ENCODE results near the gene AOPEP. TPM values are rescaled to one million over a fixed set of nuclear protein-coding genes. Genes with fewer than 3 reads are reported as not detected.

The AOPEP gene
- total RNA-seq, 4 donors from 2014 or later: 305 to 458 (median 419) TPM

DNA sequence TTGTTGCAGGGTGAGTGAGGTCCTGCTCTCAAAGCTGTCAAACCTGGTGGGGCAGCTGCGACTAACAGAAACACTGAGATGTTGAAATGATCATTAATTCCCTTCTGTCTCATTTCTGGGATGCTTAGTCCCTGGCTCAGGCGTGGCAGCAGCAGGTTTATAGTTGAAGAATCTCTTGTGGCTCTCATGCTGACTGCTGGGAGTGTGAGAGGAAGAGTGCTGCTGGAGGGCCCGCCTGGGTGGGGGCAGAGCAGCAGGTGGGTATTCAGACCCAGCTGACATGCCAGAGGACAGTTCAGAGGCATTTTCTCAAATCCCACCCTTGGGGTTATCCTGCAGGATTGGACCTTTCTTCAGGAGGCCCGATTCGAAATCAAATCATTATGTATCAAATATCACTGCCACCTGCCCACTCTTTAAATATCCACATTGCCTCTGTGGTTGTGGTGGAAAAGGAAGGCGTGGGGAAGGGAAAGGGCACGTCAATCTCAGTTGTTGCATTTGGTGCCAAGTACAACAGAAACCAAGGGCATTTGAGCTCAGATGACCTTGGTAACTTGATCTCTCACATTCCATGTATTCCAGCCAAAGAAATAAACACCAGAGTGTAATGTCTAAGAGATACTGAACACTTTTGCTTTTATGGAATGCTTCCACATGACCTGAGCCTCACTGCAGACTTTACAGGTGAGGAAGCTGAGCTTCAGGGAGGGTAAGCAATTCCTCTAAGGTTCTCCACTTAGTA lies 224.3 kb downstream of the AOPEP start:
- TF ChIP-seq POLR2AphosphoS5 (IDR thresholded peaks at IDR 0.05) (no peak), EP300 (IDR thresholded peaks at IDR 0.05) (no peak), POLR2A (IDR thresholded peaks at IDR 0.05; ENCODE audit: low read depth) (no peak)
- TF ChIP-seq, protein P1, sequence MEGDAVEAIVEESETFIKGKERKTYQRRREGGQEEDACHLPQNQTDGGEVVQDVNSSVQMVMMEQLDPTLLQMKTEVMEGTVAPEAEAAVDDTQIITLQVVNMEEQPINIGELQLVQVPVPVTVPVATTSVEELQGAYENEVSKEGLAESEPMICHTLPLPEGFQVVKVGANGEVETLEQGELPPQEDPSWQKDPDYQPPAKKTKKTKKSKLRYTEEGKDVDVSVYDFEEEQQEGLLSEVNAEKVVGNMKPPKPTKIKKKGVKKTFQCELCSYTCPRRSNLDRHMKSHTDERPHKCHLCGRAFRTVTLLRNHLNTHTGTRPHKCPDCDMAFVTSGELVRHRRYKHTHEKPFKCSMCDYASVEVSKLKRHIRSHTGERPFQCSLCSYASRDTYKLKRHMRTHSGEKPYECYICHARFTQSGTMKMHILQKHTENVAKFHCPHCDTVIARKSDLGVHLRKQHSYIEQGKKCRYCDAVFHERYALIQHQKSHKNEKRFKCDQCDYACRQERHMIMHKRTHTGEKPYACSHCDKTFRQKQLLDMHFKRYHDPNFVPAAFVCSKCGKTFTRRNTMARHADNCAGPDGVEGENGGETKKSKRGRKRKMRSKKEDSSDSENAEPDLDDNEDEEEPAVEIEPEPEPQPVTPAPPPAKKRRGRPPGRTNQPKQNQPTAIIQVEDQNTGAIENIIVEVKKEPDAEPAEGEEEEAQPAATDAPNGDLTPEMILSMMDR (IDR thresholded peaks at IDR 0.05): no peak
- 55% methylated on average over 7 of the region's 7 CpGs for WGBS

DNA sequence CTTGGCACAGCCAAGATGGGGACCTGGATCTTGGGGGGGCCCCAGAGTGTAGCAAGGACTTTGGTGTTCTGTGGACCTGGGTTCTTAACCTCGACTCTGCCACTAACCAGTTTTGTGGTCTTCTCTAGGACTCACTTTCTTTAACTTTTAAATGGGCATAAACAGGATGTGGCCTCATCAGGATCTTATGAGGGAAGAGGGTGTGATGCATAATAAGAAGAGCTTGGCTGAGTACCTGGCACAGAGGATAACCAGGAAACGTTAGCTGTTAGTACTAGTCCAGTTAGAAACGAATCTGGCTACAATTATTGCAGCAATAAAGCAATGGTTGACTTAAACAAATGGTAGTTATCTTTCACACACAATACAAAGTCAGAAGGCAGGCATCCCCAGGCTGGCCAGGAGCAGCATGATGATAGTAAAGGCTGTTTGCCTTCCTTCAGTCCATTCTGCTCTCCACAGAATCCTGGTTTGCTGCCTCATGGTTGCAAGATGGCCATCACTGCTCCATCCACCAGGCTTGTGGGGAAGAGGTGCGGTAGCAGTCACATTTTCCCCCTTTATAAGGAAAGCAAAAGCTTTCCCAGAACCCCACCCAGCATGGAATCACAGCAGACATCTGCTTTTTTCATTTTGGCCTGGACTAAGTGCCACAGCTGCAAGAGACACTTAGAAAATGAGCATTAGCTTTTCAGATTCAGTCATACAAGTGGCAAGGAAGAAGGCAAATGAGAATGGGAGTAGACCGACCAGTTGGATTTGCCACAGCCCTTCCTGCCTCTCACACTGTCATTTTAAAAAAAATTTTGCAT lies 225.0 kb downstream of the AOPEP start:
- no peaks in the 10 kb centered on the region for H3K9me3 ChIP-seq
- peaks cover 44 to 54% (median 49%) of the 10 kb centered on the region in 4 donors for H3K4me1 ChIP-seq
- H3K27ac ChIP-seq (replicated peaks in 1 of 4): peak overlapping the region; percentile 51 to 74 (median 62)
- TF ChIP-seq POLR2A (IDR thresholded peaks at IDR 0.05; ENCODE audit: low read depth) (no peak), POLR2AphosphoS5 (IDR thresholded peaks at IDR 0.05) (no peak), EP300 (IDR thresholded peaks at IDR 0.05) (no peak)
- TF ChIP-seq, protein P1 (IDR thresholded peaks at IDR 0.05): no peak
- 60% methylated on average over 5 of the region's 5 CpGs for WGBS
- no peak overlapping the region for H3K4me3 ChIP-seq
- intact Hi-C loops (cut with DNase I): no loop called here
- H3K36me3 ChIP-seq: peaks cover 0 to 13% (median 5%) of the 10 kb centered on the region in 4 donors
- DNase-seq (ENCODE audit: extremely low spot score): no peak
- H3K27me3 ChIP-seq: no peaks in the 10 kb centered on the region

More for the DNA sequence above, 224.3 kb downstream of the AOPEP start:
- Histone ChIP-seq H3K27ac (replicated peaks in 1 of 4) (peak overlapping the region in 3 of 4 donors; percentile 61 to 74 (median 64)), H3K4me3 (no peak overlapping the region), H3K4me1 (peaks cover 49 to 57% (median 54%) of the 10 kb centered on the region in 4 donors), H3K36me3 (peaks cover 0 to 5% (median under 1%) of the 10 kb centered on the region in 4 donors), H3K27me3 (no peaks in the 10 kb centered on the region), H3K9me3 (no peaks in the 10 kb centered on the region)
- DNase-seq (ENCODE audit: extremely low spot score): no peak
- intact Hi-C loops (cut with DNase I): no loop called here

- peaks cover 44 to 54% (median 49%) of the 10 kb centered on the region in 4 donors for H3K4me1 ChIP-seq
- DNase-seq (ENCODE audit: extremely low spot score): no peak
- TF ChIP-seq POLR2A (IDR thresholded peaks at IDR 0.05; ENCODE audit: low read depth): no peak
- TF ChIP-seq, protein P1 (IDR thresholded peaks at IDR 0.05): no peak
- peak; percentile 23 to 29 for TF ChIP-seq POLR2AphosphoS5 (IDR thresholded peaks at IDR 0.05)
- peak; percentile 46 for TF ChIP-seq EP300 (IDR thresholded peaks at IDR 0.05)
- H3K36me3 ChIP-seq: peaks cover 0 to 13% (median 6%) of the 10 kb centered on the region in 4 donors
- no peaks in the 10 kb centered on the region for H3K27me3 ChIP-seq
- H3K27ac ChIP-seq (replicated peaks in 1 of 4): peak overlapping the region; percentile 51 to 74 (median 62)
- intact Hi-C loops (cut with DNase I): no loop called here
- no peaks in the 10 kb centered on the region for H3K9me3 ChIP-seq
- no peak overlapping the region for H3K4me3 ChIP-seq
- 54% methylated on average over 8 of the region's 8 CpGs for WGBS
Measured at GRCh38 chr9:94952565-94953373, 226.3 kb downstream of the AOPEP start.

GRCh38 chr9:94956731-94957130 lies 230.2 kb downstream of the AOPEP start:
- H3K4me1 ChIP-seq: peaks cover 19 to 23% (median 21%) of the 10 kb centered on the region in 4 donors
- TF ChIP-seq, protein P1 (IDR thresholded peaks at IDR 0.05): no peak
- TF ChIP-seq EP300 (IDR thresholded peaks at IDR 0.05): no peak
- no peak for TF ChIP-seq POLR2AphosphoS5 (IDR thresholded peaks at IDR 0.05)
- TF ChIP-seq POLR2A (IDR thresholded peaks at IDR 0.05; ENCODE audit: low read depth): no peak

More at GRCh38 chr9:94956731-94957130, 230.2 kb downstream of the AOPEP start:
- H3K27me3 ChIP-seq: no peaks in the 10 kb centered on the region
- H3K4me3 ChIP-seq: no peak overlapping the region
- H3K27ac ChIP-seq (replicated peaks in 1 of 4): no peak overlapping the region
- no peak for DNase-seq (ENCODE audit: extremely low spot score)
- WGBS: 98% methylated on average over 5 of the region's 5 CpGs
- H3K9me3 ChIP-seq: no peaks in the 10 kb centered on the region
- intact Hi-C loops (cut with DNase I): no loop called here
- H3K36me3 ChIP-seq: peaks cover 0 to 13% (median 6%) of the 10 kb centered on the region in 4 donors

Data from esophagus muscularis mucosa (tissue), 4 donors.